H9 (cell line): Measurements from ENCODE around the gene MTMR3. TPM values are rescaled to one million over a fixed set of nuclear protein-coding genes. Genes with fewer than 3 reads are reported as not detected.
A peak's percentile ranks its signal among the peaks of the same experiment; 100 is the strongest.

ENCODE experiments used
- DNase-seq: peaks from one replicate; pipeline ENCODE4 v3.0.0-alpha.2; 2017
- H2AFZ ChIP-seq: one replicate; pipeline ENCODE4 v1.6.1; 2013; ENCODE audit warnings: mild to moderate bottlenecking, low read length, control low read depth, moderate library complexity
- H2AK5ac ChIP-seq: 2 replicates; pipeline ENCODE4 v1.6.1; 2013; ENCODE audit warnings: low read length, control low read depth, mixed read lengths; ENCODE audit not compliant: insufficient read length
- H2BK120ac ChIP-seq: one replicate; pipeline ENCODE4 v1.6.1; 2013; ENCODE audit warnings: low read depth, mild to moderate bottlenecking, low read length, control low read depth, inconsistent platforms; ENCODE audit not compliant: poor library complexity, severe bottlenecking
- H2BK12ac ChIP-seq: 2 replicates; pipeline ENCODE4 v1.6.1; 2013; ENCODE audit warnings: low read length, control low read depth, mixed read lengths, low read depth; ENCODE audit not compliant: insufficient read length
- H2BK15ac ChIP-seq: 2 replicates; pipeline ENCODE4 v1.6.1; 2013; ENCODE audit warnings: low read depth, low read length, control low read depth
- H2BK20ac ChIP-seq: one replicate; pipeline ENCODE4 v1.6.1; 2013; ENCODE audit warnings: low read depth, mild to moderate bottlenecking, low read length, control low read depth, inconsistent platforms; ENCODE audit not compliant: poor library complexity, severe bottlenecking
- H2BK5ac ChIP-seq: 2 replicates; pipeline ENCODE4 v1.6.1; 2013; ENCODE audit warnings: low read length, control low read depth, mixed read lengths; ENCODE audit not compliant: insufficient read length
- H3K14ac ChIP-seq: 2 replicates; pipeline ENCODE4 v1.6.1; 2013; ENCODE audit warnings: low read length, control low read depth; ENCODE audit not compliant: insufficient read depth
- H3K18ac ChIP-seq: 2 replicates; pipeline ENCODE4 v1.6.1; 2013; ENCODE audit warnings: low read depth, mild to moderate bottlenecking, mixed read lengths, low read length, control low read depth; ENCODE audit not compliant: insufficient read length
- H3K23ac ChIP-seq: 2 replicates; pipeline ENCODE4 v1.6.1; 2013; ENCODE audit warnings: low read length, control low read depth, mixed read lengths, low read depth; ENCODE audit not compliant: insufficient read length
- H3K23me2 ChIP-seq: 2 replicates; pipeline ENCODE4 v1.6.1; 2013; ENCODE audit warnings: low read depth, mild to moderate bottlenecking, mixed read lengths, low read length, control low read depth; ENCODE audit not compliant: insufficient read length, poor library complexity, severe bottlenecking
- H3K27ac ChIP-seq: 2 replicates; pipeline ENCODE4 v1.5.1; 2013; ENCODE audit warnings: low read length, control low read depth, mixed read lengths, low read depth; ENCODE audit not compliant: insufficient read length
- H3K27me3 ChIP-seq: 2 replicates; pipeline ENCODE4 v1.6.1; 2013; ENCODE audit warnings: low read length, control low read depth, inconsistent platforms; ENCODE audit not compliant: insufficient read depth
- H3K4ac ChIP-seq: 2 replicates; pipeline ENCODE4 v1.6.1; 2013; ENCODE audit warnings: low read depth, mild to moderate bottlenecking, control low read depth, inconsistent platforms, low read length, moderate library complexity
- H3K4me1 ChIP-seq: 2 replicates; pipeline ENCODE4 v1.6.1; 2013; ENCODE audit warnings: low read length, control low read depth, inconsistent platforms; ENCODE audit not compliant: insufficient read depth
- H3K4me2 ChIP-seq: 2 replicates; pipeline ENCODE4 v1.6.1; 2013; ENCODE audit warnings: low read length, control low read depth, mixed read lengths; ENCODE audit not compliant: insufficient read length, insufficient read depth
- H3K56ac ChIP-seq: 2 replicates; pipeline ENCODE4 v1.6.1; 2013; ENCODE audit warnings: low read depth, mild to moderate bottlenecking, mixed read lengths, low read length, control low read depth; ENCODE audit not compliant: insufficient read length
- H3K79me1 ChIP-seq: 2 replicates; pipeline ENCODE4 v1.6.1; 2013; ENCODE audit warnings: low read depth, mild to moderate bottlenecking, moderate library complexity, low read length, control low read depth, inconsistent platforms; ENCODE audit not compliant: insufficient read depth, poor library complexity, severe bottlenecking
- H3K79me2 ChIP-seq: 2 replicates; pipeline ENCODE4 v1.6.1; 2013; ENCODE audit warnings: low read length, control low read depth, inconsistent platforms; ENCODE audit not compliant: insufficient read depth
- H3K9ac ChIP-seq: 2 replicates; pipeline ENCODE4 v1.6.1; 2013; ENCODE audit warnings: low read length, control low read depth, mixed read lengths; ENCODE audit not compliant: insufficient read length; ENCODE audit errors: extremely low read depth
- H3K9me3 ChIP-seq: one replicate; pipeline ENCODE4 v1.6.1; 2013; ENCODE audit warnings: low read depth, low read length, inconsistent platforms; ENCODE audit not compliant: control insufficient read depth
- H3T11ph ChIP-seq: one replicate; pipeline ENCODE4 v1.6.1; 2013; ENCODE audit warnings: mild to moderate bottlenecking, low read length, control low read depth, inconsistent platforms
- H4K20me1 ChIP-seq: one replicate; pipeline ENCODE4 v1.6.1; 2013; ENCODE audit not compliant: control insufficient read depth, insufficient read length, insufficient read depth
- H4K5ac ChIP-seq: 2 replicates; pipeline ENCODE4 v1.6.1; 2013; ENCODE audit warnings: low read depth, mild to moderate bottlenecking, mixed read lengths, low read length, control low read depth; ENCODE audit not compliant: insufficient read length
- H4K8ac ChIP-seq: replicated peaks from 2 replicates; pipeline ENCODE4 v1.6.1; 2013; ENCODE audit warnings: low read length, control low read depth, mixed read lengths, low read depth; ENCODE audit not compliant: insufficient read length
- H4K91ac ChIP-seq: 2 replicates; pipeline ENCODE4 v1.6.1; 2013; ENCODE audit warnings: low read depth, mild to moderate bottlenecking, moderate library complexity, mixed read lengths, low read length, control low read depth; ENCODE audit not compliant: insufficient read length
- H3K27ac Mint-ChIP-seq, 3 experiments: 2 replicates in 2 of 3; 3 replicates in 1 of 3; pipeline ENCODE4 v1.8.0; 2020 to 2021; ENCODE audit warnings: mixed read lengths in 3 of 3, mild to moderate bottlenecking in 1 of 3, moderate library complexity in 1 of 3
- H3K27me3 Mint-ChIP-seq: 2 replicates; pipeline ENCODE4 v1.8.0; 2021; ENCODE audit warnings: low read depth, mild to moderate bottlenecking, moderate library complexity, mixed read lengths
- H3K36me3 Mint-ChIP-seq, 3 experiments: 2 replicates in 2 of 3; 3 replicates in 1 of 3; pipeline ENCODE4 v1.8.0; 2020 to 2021; ENCODE audit warnings: low read depth in 3 of 3, mixed read lengths in 3 of 3; ENCODE audit not compliant: insufficient read depth in 1 of 3
- H3K4me1 Mint-ChIP-seq, 2 experiments: 2 replicates each; pipeline ENCODE4 v1.8.0; 2020; ENCODE audit warnings: mixed read lengths in 2 of 2
- H3K4me3 Mint-ChIP-seq, 2 experiments: 2 replicates in 1 of 2; 3 replicates in 1 of 2; pipeline ENCODE4 v1.8.0; 2020 to 2021; ENCODE audit warnings: mild to moderate bottlenecking in 2 of 2, mixed read lengths in 2 of 2, moderate library complexity in 1 of 2
- H3K9me3 Mint-ChIP-seq, 2 experiments: 2 replicates in 1 of 2; 3 replicates in 1 of 2; pipeline ENCODE4 v1.8.0; 2020; ENCODE audit warnings: mild to moderate bottlenecking in 2 of 2, mixed read lengths in 2 of 2, moderate library complexity in 1 of 2
- WGBS: extraction: QIAGEN DNeasy Blood & Tissue Kit; methylation state at CpG from one replicate; pipeline ENCODE4 v1.1.7; 2013; ENCODE audit warnings: missing lambda C conversion rate, low lambda C conversion rate, mixed read lengths; ENCODE audit not compliant: insufficient read length; ENCODE audit errors: extremely low coverage; 5-methylcytosine and 5-hydroxymethylcytosine counted together
- total RNA-seq: library from RNA; stranded (reverse); gene quantifications from 2 replicates; pipeline ENCODE4 v1.2.1, GENCODE V29; 2021
- TF ChIP-seq, protein P1 (sequence below): fragments of 200-600 bp; sonication (generic); conservative IDR thresholded peaks from 3 replicates; pipeline ENCODE4 v1.8.0; 2021; ENCODE audit warnings: antibody characterized with exemption, mild to moderate bottlenecking

Gene MTMR3
- total RNA-seq, 1 experiment from 2014 or later: 19.8 TPM

DNA sequence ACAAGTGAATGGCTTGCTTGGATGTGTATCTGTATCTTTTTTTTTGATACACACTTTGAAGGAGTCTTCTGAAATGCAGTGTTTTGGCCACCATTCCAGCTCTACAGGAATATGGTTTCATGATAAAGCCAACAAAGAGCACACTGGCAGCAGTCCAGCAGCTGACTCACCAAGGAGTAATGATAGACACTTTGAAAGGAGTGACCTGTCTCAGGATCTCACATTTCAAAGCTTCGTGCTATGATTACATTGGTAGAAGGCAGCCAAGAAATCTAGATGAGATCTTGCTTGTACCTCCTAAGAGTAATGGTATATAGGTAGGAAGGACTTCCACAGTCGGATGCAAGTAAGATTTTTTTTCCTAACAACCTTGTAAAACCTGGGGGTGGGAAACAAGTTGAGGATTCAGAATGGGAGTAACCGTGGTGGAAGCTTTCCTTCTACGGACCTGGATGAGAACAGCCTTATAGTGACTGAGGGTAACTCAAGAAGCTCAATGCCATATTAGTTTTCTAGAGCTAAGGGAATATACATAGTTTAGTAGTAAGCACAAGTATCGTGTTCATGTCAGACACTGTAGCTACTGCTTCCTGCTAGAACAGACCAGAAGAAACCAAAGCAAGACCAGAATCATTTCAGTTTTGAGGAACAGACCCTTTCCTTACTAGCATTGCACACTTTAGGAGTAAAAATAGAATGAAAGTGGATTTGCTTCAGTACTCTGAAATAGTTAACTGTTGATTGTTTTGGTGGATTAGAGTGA is 25.0 kb downstream of the MTMR3 start:
- H2BK120ac ChIP-seq: no peak overlapping the region
- peaks cover 3% of the 10 kb centered on the region; the same call in 1 of the 2 replicates for H3K79me2 ChIP-seq
- no peak overlapping the region for H3K18ac ChIP-seq
- no peak overlapping the region for H3K9ac ChIP-seq
- peaks cover 26 to 31% of the 10 kb centered on the region in 2 experiments for H3K4me1 Mint-ChIP-seq
- no peak overlapping the region for H2BK12ac ChIP-seq
- WGBS: no CpG with 5 or more reads among the region's 5 CpGs
- no peaks in the 10 kb centered on the region for H3K36me3 Mint-ChIP-seq
- no peak overlapping the region for H3K56ac ChIP-seq
- no peak overlapping the region for H3T11ph ChIP-seq
- no peak overlapping the region for H2AK5ac ChIP-seq
- no peaks in the 10 kb centered on the region for H3K27me3 ChIP-seq
- no peak overlapping the region for H2BK5ac ChIP-seq
- no peaks in the 10 kb centered on the region for H3K27me3 Mint-ChIP-seq
- H2AFZ ChIP-seq: no peak overlapping the region
- H2BK20ac ChIP-seq: no peak overlapping the region
- no peak overlapping the region for H4K5ac ChIP-seq
- no peak overlapping the region for H3K27ac ChIP-seq
- no peak overlapping the region for H3K4ac ChIP-seq
- H2BK15ac ChIP-seq: no peak overlapping the region
- no peak overlapping the region for H3K23ac ChIP-seq
- peaks cover 8% of the 10 kb centered on the region for H3K79me1 ChIP-seq
- H3K4me1 ChIP-seq: no peaks in the 10 kb centered on the region; the same call in 1 of the 2 replicates
- H4K8ac ChIP-seq: no peak overlapping the region
- no peak overlapping the region for H3K4me2 ChIP-seq
- no peak for DNase-seq
- peak overlapping the region in 1 of 3 experiments; percentile 62; a peak in 2 of 7 replicates for H3K27ac Mint-ChIP-seq
- no peaks in the 10 kb centered on the region for H3K9me3 ChIP-seq
- H3K4me3 Mint-ChIP-seq: no peak overlapping the region
- no peaks in the 10 kb centered on the region for H3K23me2 ChIP-seq
- H3K14ac ChIP-seq: no peak overlapping the region; the same call in 1 of the 2 replicates
- H4K20me1 ChIP-seq: no peaks in the 10 kb centered on the region
- no peak overlapping the region for H4K91ac ChIP-seq
- H3K9me3 Mint-ChIP-seq: no peaks in the 10 kb centered on the region
- TF ChIP-seq, protein P1, sequence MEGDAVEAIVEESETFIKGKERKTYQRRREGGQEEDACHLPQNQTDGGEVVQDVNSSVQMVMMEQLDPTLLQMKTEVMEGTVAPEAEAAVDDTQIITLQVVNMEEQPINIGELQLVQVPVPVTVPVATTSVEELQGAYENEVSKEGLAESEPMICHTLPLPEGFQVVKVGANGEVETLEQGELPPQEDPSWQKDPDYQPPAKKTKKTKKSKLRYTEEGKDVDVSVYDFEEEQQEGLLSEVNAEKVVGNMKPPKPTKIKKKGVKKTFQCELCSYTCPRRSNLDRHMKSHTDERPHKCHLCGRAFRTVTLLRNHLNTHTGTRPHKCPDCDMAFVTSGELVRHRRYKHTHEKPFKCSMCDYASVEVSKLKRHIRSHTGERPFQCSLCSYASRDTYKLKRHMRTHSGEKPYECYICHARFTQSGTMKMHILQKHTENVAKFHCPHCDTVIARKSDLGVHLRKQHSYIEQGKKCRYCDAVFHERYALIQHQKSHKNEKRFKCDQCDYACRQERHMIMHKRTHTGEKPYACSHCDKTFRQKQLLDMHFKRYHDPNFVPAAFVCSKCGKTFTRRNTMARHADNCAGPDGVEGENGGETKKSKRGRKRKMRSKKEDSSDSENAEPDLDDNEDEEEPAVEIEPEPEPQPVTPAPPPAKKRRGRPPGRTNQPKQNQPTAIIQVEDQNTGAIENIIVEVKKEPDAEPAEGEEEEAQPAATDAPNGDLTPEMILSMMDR: no peak
